Measurements from ENCODE around the gene SPATS1. TPM values are rescaled to one million over a fixed set of nuclear protein-coding genes. Genes with fewer than 3 reads are reported as not detected.

Gene SPATS1
- polyA plus RNA-seq, 2 of the 4 experiments (the other 2 are of a cell fraction): not detected

GRCh38 chr6:44361947-44362346 lies 19.5 kb downstream of the SPATS1 start:
- POLR2A ChIA-PET: no interaction called here

DNA sequence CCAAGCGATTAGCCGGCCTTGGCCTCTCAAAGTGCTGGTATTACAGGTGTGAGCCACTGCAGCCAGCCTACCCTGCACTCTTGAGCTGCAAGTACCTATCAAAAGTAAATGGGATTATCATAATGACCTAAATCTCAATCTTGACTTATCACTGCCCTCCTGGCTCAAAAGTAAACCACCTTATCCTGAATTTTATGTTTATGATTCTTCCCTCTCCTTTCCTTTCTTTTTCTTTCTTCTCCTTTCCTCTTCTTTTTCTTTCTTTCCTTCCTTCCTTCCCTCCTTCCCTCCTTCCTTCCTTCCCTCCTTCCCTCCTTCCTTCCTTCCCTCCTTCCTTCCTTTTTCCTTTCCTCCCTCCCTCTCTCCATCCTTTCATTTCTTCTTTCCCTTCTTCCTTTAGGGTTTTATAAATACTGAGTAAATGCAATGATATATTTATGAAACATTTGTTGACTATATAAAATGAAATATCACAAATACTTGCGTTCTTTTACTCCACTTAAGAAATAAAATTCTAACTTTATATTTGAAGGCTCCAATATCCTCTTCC lies 21.0 kb downstream of the SPATS1 start:
- no peak for FAIRE-seq
- Histone ChIP-seq H3K9me3 (no peaks in the 10 kb centered on the region), H3K4me3 (no peak overlapping the region), H3K4me2 (no peak overlapping the region), H3K27ac (no peak overlapping the region), H3K4me1 (no peaks in the 10 kb centered on the region)
- CTCF ChIA-PET: no interaction called here
- WGBS (ENCODE audit: missing lambda C conversion rate): 77% methylated on average over 3 of the region's 3 CpGs
- ATAC-seq: no peak
- DNase-seq (ENCODE audit: low read depth in 1 of 2, low spot score in 1 of 2): no peak
- TF ChIP-seq POLR2A (IDR thresholded peaks at IDR 0.05; ENCODE audit: low read length): no peak
- TF ChIP-seq MAZ (IDR thresholded peaks at IDR 0.05; ENCODE audit: borderline replicate concordance, low read depth, low read length): no peak
- no peak for TF ChIP-seq EP300 (IDR thresholded peaks at IDR 0.05)
- no peak for TF ChIP-seq PBX3 (IDR thresholded peaks at IDR 0.05)
- TF ChIP-seq ESRRA (IDR thresholded peaks at IDR 0.05; ENCODE audit: borderline replicate concordance, low read length): no peak
- TF ChIP-seq RFX5 (IDR thresholded peaks at IDR 0.05): no peak
- no peak for TF ChIP-seq CHD2 (IDR thresholded peaks at IDR 0.05; ENCODE audit: low read length, partially characterized antibody)
- no peak for TF ChIP-seq PHF8 (IDR thresholded peaks at IDR 0.05; ENCODE audit: borderline replicate concordance, low read depth)
- no peak for TF ChIP-seq CBX8 (IDR thresholded peaks at IDR 0.05)
- TF ChIP-seq FOSB (CRISPR knock-in tag; IDR thresholded peaks at IDR 0.05): no peak
- POLR2A ChIA-PET: no interaction called here

More at GRCh38 chr6:44361947-44362346, 19.5 kb downstream of the SPATS1 start:
- no peaks in the 10 kb centered on the region for H3K4me1 ChIP-seq
- CTCF ChIA-PET: interaction anchor here (0.9 kb wide), 1 partner anchor 23 kb away, joined by 4 read pairs; no protein-coding TSS in a partner anchor
- no peaks in the 10 kb centered on the region; the same call in 2 of the 3 replicates for H3K9me3 ChIP-seq
- TF ChIP-seq POLR2A (IDR thresholded peaks at IDR 0.05; ENCODE audit: low read length) (no peak), TFCP2L1 (CRISPR knock-in tag; IDR thresholded peaks at IDR 0.05) (no peak)
- H3K4me2 ChIP-seq: no peak overlapping the region
- ATAC-seq (no peak), DNase-seq (ENCODE audit: low read depth in 1 of 2, low spot score in 1 of 2) (no peak), FAIRE-seq (no peak)
- no peak overlapping the region for H3K4me3 ChIP-seq
- WGBS (ENCODE audit: missing lambda C conversion rate): 33% methylated on average over 6 of the region's 6 CpGs
- no peak overlapping the region for H3K27ac ChIP-seq

DNA sequence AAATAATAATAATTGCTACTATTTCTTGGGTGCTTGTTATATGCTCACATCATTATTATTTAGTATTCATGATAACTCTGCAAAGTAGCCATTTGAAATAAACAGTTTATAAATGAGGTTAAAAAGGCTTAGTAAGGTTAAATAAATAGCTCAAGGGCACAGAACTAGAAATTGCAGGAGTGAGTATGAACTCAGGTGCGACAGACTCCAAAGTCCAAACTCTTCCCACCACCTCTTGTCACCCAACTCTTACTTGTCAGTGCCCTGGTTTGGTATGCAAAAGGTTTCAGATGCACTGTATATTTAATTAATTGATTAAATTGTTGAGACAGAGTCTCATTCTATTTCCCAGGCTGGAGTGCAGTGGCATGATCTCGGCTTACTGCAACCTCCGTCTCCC lies 24.3 kb downstream of the SPATS1 start:
- CTCF ChIA-PET: interaction anchor here (1.0 to 1.3 kb wide), 2 partner anchors 28 to 99 kb away, joined by 3 read pairs; no protein-coding TSS in a partner anchor
- ATAC-seq (no peak), DNase-seq (ENCODE audit: low read depth in 1 of 2, low spot score in 1 of 2) (no peak), FAIRE-seq (no peak)
- 67% methylated on average over 3 of the region's 3 CpGs for WGBS (ENCODE audit: missing lambda C conversion rate)
- Histone ChIP-seq H3K4me3 (no peak overlapping the region), H3K27ac (no peak overlapping the region), H3K4me2 (no peak overlapping the region), H3K9me3 (no peaks in the 10 kb centered on the region), H3K4me1 (no peaks in the 10 kb centered on the region)
- TF ChIP-seq TP53 (CRISPR knock-in tag; IDR thresholded peaks at IDR 0.05) (no peak), TFCP2L1 (CRISPR knock-in tag; IDR thresholded peaks at IDR 0.05) (no peak), CTCF (IDR thresholded peaks at IDR 0.05) (no peak), FOSB (CRISPR knock-in tag; IDR thresholded peaks at IDR 0.05) (no peak), POLR2A (IDR thresholded peaks at IDR 0.05; ENCODE audit: low read length) (no peak), HDAC2 (IDR thresholded peaks at IDR 0.05) (no peak), HEYL (CRISPR knock-in tag; IDR thresholded peaks at IDR 0.05) (no peak), ZFP36 (IDR thresholded peaks at IDR 0.05; ENCODE audit: borderline replicate concordance, partially characterized antibody) (no peak), CBX8 (IDR thresholded peaks at IDR 0.05) (no peak), KDM5A (IDR thresholded peaks at IDR 0.05) (no peak), SREBF2 (IDR thresholded peaks at IDR 0.05) (no peak), PHF8 (IDR thresholded peaks at IDR 0.05; ENCODE audit: borderline replicate concordance, low read depth) (no peak), CHD2 (IDR thresholded peaks at IDR 0.05; ENCODE audit: low read length, partially characterized antibody) (no peak), NFE2L2 (conservative IDR thresholded peaks at IDR 0.05; ENCODE audit: low read length) (no peak)
- TF ChIP-seq, protein P1, sequence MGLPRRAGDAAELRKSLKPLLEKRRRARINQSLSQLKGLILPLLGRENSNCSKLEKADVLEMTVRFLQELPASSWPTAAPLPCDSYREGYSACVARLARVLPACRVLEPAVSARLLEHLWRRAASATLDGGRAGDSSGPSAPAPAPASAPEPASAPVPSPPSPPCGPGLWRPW (IDR thresholded peaks at IDR 0.05): no peak
- TF ChIP-seq, protein P2, sequence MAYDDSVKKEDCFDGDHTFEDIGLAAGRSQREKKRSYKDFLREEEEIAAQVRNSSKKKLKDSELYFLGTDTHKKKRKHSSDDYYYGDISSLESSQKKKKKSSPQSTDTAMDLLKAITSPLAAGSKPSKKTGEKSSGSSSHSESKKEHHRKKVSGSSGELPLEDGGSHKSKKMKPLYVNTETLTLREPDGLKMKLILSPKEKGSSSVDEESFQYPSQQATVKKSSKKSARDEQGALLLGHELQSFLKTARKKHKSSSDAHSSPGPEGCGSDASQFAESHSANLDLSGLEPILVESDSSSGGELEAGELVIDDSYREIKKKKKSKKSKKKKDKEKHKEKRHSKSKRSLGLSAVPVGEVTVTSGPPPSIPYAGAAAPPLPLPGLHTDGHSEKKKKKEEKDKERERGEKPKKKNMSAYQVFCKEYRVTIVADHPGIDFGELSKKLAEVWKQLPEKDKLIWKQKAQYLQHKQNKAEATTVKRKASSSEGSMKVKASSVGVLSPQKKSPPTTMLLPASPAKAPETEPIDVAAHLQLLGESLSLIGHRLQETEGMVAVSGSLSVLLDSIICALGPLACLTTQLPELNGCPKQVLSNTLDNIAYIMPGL (CRISPR knock-in tag; IDR thresholded peaks at IDR 0.05; ENCODE audit: borderline replicate concordance): no peak
- TF ChIP-seq, protein P3, sequence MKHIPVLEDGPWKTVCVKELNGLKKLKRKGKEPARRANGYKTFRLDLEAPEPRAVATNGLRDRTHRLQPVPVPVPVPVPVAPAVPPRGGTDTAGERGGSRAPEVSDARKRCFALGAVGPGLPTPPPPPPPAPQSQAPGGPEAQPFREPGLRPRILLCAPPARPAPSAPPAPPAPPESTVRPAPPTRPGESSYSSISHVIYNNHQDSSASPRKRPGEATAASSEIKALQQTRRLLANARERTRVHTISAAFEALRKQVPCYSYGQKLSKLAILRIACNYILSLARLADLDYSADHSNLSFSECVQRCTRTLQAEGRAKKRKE (CRISPR knock-in tag; IDR thresholded peaks at IDR 0.05; ENCODE audit: low read depth): no peak
- POLR2A ChIA-PET: no interaction called here
